Trophoblast cell (in vitro differentiated cells and primary cell): Measurements from ENCODE around the gene PDLIM1.

Source experiments
- DNase-seq, 2 donors: peaks; one replicate each; pipeline ENCODE4 v3.0.0-alpha.2; 2016
- H2AFZ ChIP-seq: 2 replicates; pipeline ENCODE4 v1.6.1; 2013; ENCODE audit warnings: low read length, moderate library complexity, mild to moderate bottlenecking; ENCODE audit not compliant: insufficient read depth, poor library complexity
- H2AK5ac ChIP-seq: 2 replicates; pipeline ENCODE4 v1.6.1; 2013; ENCODE audit warnings: mild to moderate bottlenecking, low read length
- H2BK120ac ChIP-seq: 2 replicates; pipeline ENCODE4 v1.6.1; 2013; ENCODE audit warnings: low read length, mild to moderate bottlenecking, moderate library complexity; ENCODE audit not compliant: insufficient read depth, poor library complexity
- H2BK12ac ChIP-seq: 2 replicates; pipeline ENCODE4 v1.6.1; 2013; ENCODE audit warnings: mild to moderate bottlenecking, low read length, moderate library complexity
- H2BK5ac ChIP-seq: 2 replicates; pipeline ENCODE4 v1.6.1; 2013; ENCODE audit warnings: low read length, low read depth, moderate library complexity, mild to moderate bottlenecking; ENCODE audit not compliant: poor library complexity
- H3K14ac ChIP-seq: 2 replicates; pipeline ENCODE4 v1.6.1; 2013; ENCODE audit warnings: mild to moderate bottlenecking, low read length
- H3K18ac ChIP-seq: 2 replicates; pipeline ENCODE4 v1.6.1; 2013; ENCODE audit warnings: mild to moderate bottlenecking, low read length
- H3K23ac ChIP-seq: 2 replicates; pipeline ENCODE4 v1.6.1; 2013; ENCODE audit warnings: low read length
- H3K27ac ChIP-seq: 2 replicates; pipeline ENCODE4 v1.5.1; 2013; ENCODE audit warnings: low read depth, mild to moderate bottlenecking, inconsistent platforms, low read length, moderate library complexity
- H3K27me3 ChIP-seq: 2 replicates; pipeline ENCODE4 v1.6.1; 2013; ENCODE audit warnings: inconsistent platforms, mild to moderate bottlenecking, low read length, moderate library complexity; ENCODE audit not compliant: insufficient read depth
- H3K36me3 ChIP-seq, 2 experiments: 1 replicate in 1 of 2; 2 replicates in 1 of 2; pipeline ENCODE4 v1.6.1; 2013; ENCODE audit warnings: low read length in 2 of 2, mild to moderate bottlenecking in 2 of 2, moderate library complexity in 1 of 2; ENCODE audit not compliant: insufficient read depth in 2 of 2, control insufficient read depth in 1 of 2
- H3K4ac ChIP-seq: 2 replicates; pipeline ENCODE4 v1.6.1; 2013; ENCODE audit warnings: low read depth, mild to moderate bottlenecking, low read length, moderate library complexity
- H3K4me1 ChIP-seq, 2 experiments: 1 replicate in 1 of 2; 2 replicates in 1 of 2; pipeline ENCODE4 v1.6.1; 2013; ENCODE audit warnings: low read length in 2 of 2, mild to moderate bottlenecking in 2 of 2, moderate library complexity in 1 of 2; ENCODE audit not compliant: insufficient read depth in 2 of 2, control insufficient read depth in 1 of 2
- H3K4me2 ChIP-seq: 2 replicates; pipeline ENCODE4 v1.6.1; 2013; ENCODE audit warnings: inconsistent platforms, mild to moderate bottlenecking, low read length, moderate library complexity
- H3K4me3 ChIP-seq: 2 replicates; pipeline ENCODE4 v1.5.1; 2013; ENCODE audit warnings: mild to moderate bottlenecking, low read depth, low read length, inconsistent platforms
- H3K79me1 ChIP-seq: one replicate; pipeline ENCODE4 v1.6.1; 2013; ENCODE audit warnings: low read length
- H3K79me2 ChIP-seq: 2 replicates; pipeline ENCODE4 v1.6.1; 2013; ENCODE audit warnings: low read length, mild to moderate bottlenecking; ENCODE audit not compliant: control insufficient read depth, insufficient read depth, poor library complexity
- H3K9ac ChIP-seq: 2 replicates; pipeline ENCODE4 v1.6.1; 2013; ENCODE audit warnings: mild to moderate bottlenecking, low read length
- H3K9me3 ChIP-seq: 2 replicates; pipeline ENCODE4 v1.6.1; 2013; ENCODE audit warnings: low read depth, mild to moderate bottlenecking, control low read depth, inconsistent platforms, low read length; ENCODE audit not compliant: insufficient read depth
- H4K12ac ChIP-seq: 2 replicates; pipeline ENCODE4 v1.6.1; 2013; ENCODE audit warnings: low read depth, mild to moderate bottlenecking, low read length, moderate library complexity
- H4K8ac ChIP-seq: 2 replicates; pipeline ENCODE4 v1.6.1; 2013; ENCODE audit warnings: low read depth, mild to moderate bottlenecking, low read length, moderate library complexity
- H4K91ac ChIP-seq: one replicate; pipeline ENCODE4 v1.6.1; 2013; ENCODE audit warnings: low read depth, mild to moderate bottlenecking, low read length, moderate library complexity
- WGBS: extraction: QIAGEN DNeasy Blood & Tissue Kit; methylation state at CpG from one replicate; pipeline ENCODE4 v1.1.7; 2013; ENCODE audit warnings: missing lambda C conversion rate; ENCODE audit not compliant: insufficient read length, insufficient coverage; ENCODE audit errors: extremely low coverage; 5-methylcytosine and 5-hydroxymethylcytosine counted together

PDLIM1 gene

DNA sequence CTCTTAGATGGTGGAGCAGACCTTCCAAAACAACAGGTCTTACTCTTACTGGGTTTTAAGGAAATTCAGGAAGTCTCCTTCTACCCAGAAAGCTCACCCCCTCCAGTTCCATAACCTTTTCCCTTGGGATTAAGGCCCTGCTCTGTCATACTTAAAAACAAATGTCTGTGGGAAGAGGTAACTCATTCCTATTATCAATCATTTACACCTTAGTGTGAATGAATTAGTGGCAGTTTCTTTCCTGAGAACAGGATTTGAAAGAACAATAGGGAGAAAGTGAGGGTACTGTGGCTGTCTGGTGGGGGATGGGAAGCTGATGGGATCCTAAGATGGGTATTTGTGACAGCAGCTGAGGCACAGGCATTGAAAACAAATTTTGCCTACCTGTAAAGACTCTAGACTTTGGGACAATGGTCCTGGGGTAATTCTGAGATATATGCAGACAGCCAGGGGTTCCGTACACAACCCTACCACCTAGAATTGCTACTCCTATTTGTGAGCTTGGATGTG lies 22.2 kb upstream of the PDLIM1 start:
- Histone ChIP-seq H2AK5ac (no peak overlapping the region), H4K12ac (no peak overlapping the region), H2AFZ (no peak overlapping the region), H3K79me2 (no peaks in the 10 kb centered on the region), H3K4me1 (peaks cover 9 to 22% of the 10 kb centered on the region in 2 experiments), H3K27ac (peak overlapping the region; percentile 19), H3K79me1 (no peaks in the 10 kb centered on the region), H3K23ac (no peak overlapping the region), H2BK5ac (no peak overlapping the region), H3K27me3 (no peaks in the 10 kb centered on the region), H3K4me3 (no peak overlapping the region), H3K36me3 (no peaks in the 10 kb centered on the region), H4K8ac (no peak overlapping the region), H2BK12ac (no peak overlapping the region), H3K14ac (no peak overlapping the region), H3K9me3 (no peaks in the 10 kb centered on the region), H3K18ac (no peak overlapping the region), H3K4me2 (no peak overlapping the region), H2BK120ac (no peak overlapping the region), H3K4ac (no peak overlapping the region), H4K91ac (no peak overlapping the region), H3K9ac (no peak overlapping the region)
- no peak for DNase-seq
- WGBS = no CpG with 5 or more reads among the region's 1 CpG

DNA sequence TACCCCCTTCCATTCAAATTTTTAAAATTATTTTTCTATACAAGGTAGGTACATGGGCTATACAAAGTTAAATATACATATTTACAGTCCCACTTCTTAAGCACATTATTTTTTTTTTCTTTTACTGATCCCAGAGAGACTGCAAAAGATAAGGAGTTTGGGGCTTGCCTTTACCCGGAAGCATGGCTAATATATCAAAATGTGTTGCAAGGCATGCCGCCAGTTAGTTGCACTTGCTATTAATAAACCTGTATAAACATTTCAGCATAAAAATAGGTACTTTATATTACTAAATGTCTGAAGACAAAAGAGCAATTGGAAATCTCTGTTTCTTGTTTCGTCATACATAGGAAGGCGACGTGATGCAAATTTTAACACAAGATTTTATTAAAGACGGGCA lies 21.5 kb upstream of the PDLIM1 start:
- no peak overlapping the region for H4K12ac ChIP-seq
- DNase-seq = no peak
- no peak overlapping the region for H4K8ac ChIP-seq
- H3K4me3 ChIP-seq = no peak overlapping the region
- H2AK5ac ChIP-seq = no peak overlapping the region
- no peaks in the 10 kb centered on the region for H3K36me3 ChIP-seq
- H2BK5ac ChIP-seq = no peak overlapping the region
- H2AFZ ChIP-seq = no peak overlapping the region
- H3K14ac ChIP-seq = no peak overlapping the region
- no CpG with 5 or more reads among the region's 6 CpGs for WGBS
- H3K4me1 ChIP-seq = peaks cover 9 to 22% of the 10 kb centered on the region in 2 experiments
- H4K91ac ChIP-seq = no peak overlapping the region
- H3K79me2 ChIP-seq = no peaks in the 10 kb centered on the region
- H3K79me1 ChIP-seq = no peaks in the 10 kb centered on the region
- H3K4me2 ChIP-seq = no peak overlapping the region
- no peak overlapping the region for H3K23ac ChIP-seq
- H3K9me3 ChIP-seq = peaks cover 1% of the 10 kb centered on the region
- H3K27me3 ChIP-seq = no peaks in the 10 kb centered on the region
- H2BK120ac ChIP-seq = no peak overlapping the region
- no peak overlapping the region for H3K27ac ChIP-seq
- no peak overlapping the region for H3K4ac ChIP-seq
- H2BK12ac ChIP-seq = no peak overlapping the region
- no peak overlapping the region for H3K18ac ChIP-seq
- H3K9ac ChIP-seq = no peak overlapping the region

DNA sequence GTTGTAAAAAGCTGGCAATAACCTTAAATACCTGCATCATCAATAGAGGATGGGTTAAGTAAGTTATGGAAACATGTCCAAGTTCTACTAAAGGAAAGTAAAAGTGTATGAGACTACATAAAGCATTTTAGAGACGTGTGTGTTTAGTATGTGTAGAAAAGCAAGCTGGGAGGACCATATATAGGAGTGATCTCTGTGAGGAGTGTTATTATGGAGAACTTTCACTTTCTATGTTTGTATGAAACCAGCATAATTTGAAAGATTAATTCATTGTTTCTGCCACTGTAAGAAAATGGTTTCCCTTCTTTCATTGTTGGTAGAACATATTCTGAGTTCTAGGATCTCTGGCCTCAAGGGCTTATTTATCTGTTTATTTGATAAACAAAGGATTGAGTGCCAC lies 19.2 kb upstream of the PDLIM1 start:
- Histone ChIP-seq H4K91ac (no peak overlapping the region), H2AFZ (no peak overlapping the region), H2BK12ac (no peak overlapping the region), H2BK5ac (no peak overlapping the region), H3K27ac (no peak overlapping the region), H4K12ac (no peak overlapping the region), H3K36me3 (no peaks in the 10 kb centered on the region), H3K9ac (no peak overlapping the region), H4K8ac (no peak overlapping the region), H3K79me2 (no peaks in the 10 kb centered on the region), H3K4me2 (no peak overlapping the region), H2BK120ac (no peak overlapping the region), H3K27me3 (no peaks in the 10 kb centered on the region), H2AK5ac (no peak overlapping the region), H3K4me1 (peaks cover 9 to 22% of the 10 kb centered on the region in 2 experiments), H3K23ac (no peak overlapping the region), H3K79me1 (no peaks in the 10 kb centered on the region), H3K4me3 (no peak overlapping the region), H3K18ac (no peak overlapping the region), H3K9me3 (peaks cover 1% of the 10 kb centered on the region), H3K14ac (no peak overlapping the region), H3K4ac (no peak overlapping the region)
- DNase-seq = no peak
- no CpG with 5 or more reads among the region's 1 CpG for WGBS

DNA sequence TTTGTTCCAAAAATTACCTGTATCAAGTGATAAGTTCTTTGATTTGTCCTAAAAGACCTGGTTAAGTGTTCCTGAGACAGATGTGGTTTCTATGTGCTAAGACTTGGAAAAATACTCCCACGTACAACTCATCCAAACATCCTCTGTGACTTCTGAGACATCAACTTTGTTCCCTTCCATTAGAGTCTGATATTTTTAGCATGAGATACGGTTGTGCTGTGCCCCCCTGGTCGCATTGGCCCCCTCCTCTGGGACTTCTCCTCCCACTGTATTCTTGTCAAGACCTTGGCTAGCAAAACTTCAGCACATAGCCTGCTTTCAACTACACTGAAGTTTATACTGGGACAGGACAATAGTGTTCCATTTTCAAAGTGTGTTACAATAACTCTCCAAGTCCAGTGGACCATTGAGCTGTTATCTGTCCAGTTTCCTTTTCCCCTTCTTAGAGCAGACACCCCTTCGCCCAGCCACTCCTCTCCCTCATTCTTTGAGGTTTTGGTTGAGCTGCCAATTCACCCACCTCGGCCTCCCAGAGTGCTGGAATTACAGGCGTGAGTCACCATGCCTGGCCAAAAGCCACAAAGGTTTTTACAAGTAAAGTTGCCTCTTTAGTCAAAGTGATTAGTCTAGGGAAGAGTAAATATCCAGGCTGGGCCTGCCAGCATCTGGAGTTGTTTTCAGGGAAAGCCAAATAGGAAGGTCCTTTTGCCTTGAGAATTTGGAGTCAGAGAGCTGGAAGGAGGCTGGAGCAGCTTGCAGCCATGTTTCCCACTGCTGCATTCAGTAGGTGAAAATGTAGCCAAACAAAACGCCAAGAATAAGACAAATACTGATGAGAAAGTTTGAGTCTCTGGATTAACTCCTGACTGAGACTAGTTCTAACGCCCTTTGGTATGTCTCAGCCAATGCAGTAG lies 17.8 kb upstream of the PDLIM1 start:
- Histone ChIP-seq H3K27me3 (no peaks in the 10 kb centered on the region), H3K23ac (no peak overlapping the region), H3K27ac (peak overlapping the region; percentile 58), H4K91ac (no peak overlapping the region), H3K9me3 (peaks cover 1% of the 10 kb centered on the region), H3K9ac (no peak overlapping the region), H3K4ac (no peak overlapping the region), H2BK12ac (peak overlapping the region; percentile 77), H3K36me3 (no peaks in the 10 kb centered on the region), H3K79me1 (no peaks in the 10 kb centered on the region), H3K79me2 (no peaks in the 10 kb centered on the region), H2BK5ac (no peak overlapping the region), H4K8ac (no peak overlapping the region), H3K4me1 (peaks cover 2 to 13% of the 10 kb centered on the region in 2 experiments), H3K14ac (no peak overlapping the region), H3K18ac (no peak overlapping the region), H3K4me2 (peak overlapping the region; percentile 10), H2AK5ac (no peak overlapping the region), H2AFZ (no peak overlapping the region), H4K12ac (no peak overlapping the region), H2BK120ac (no peak overlapping the region), H3K4me3 (no peak overlapping the region)
- DNase-seq = peak; percentile 30 to 40
- WGBS = no CpG with 5 or more reads among the region's 8 CpGs
